A172 (cell line): ENCODE results near the gene SLC22A3. TPM values are rescaled to one million over a fixed set of nuclear protein-coding genes. Genes with fewer than 3 reads are reported as not detected.
"Not testable (repeated sequence)": the region's sequence is repeated elsewhere in the genome, so short reads cannot be mapped to it uniquely, and the experiment has no call there.

Experiments
- DNase-seq: peaks from one replicate; pipeline ENCODE4 v3.0.0-alpha.2; 2015; ENCODE audit warnings: low spot score
- total RNA-seq: library from RNA; depleted of rRNA; stranded (reverse); fragments of >200 nt; shearing (Covaris generic); gene quantifications from 2 replicates; pipeline ENCODE4 v1.2.3, GENCODE V29; 2014; rRNA removed

Gene SLC22A3, protein sequence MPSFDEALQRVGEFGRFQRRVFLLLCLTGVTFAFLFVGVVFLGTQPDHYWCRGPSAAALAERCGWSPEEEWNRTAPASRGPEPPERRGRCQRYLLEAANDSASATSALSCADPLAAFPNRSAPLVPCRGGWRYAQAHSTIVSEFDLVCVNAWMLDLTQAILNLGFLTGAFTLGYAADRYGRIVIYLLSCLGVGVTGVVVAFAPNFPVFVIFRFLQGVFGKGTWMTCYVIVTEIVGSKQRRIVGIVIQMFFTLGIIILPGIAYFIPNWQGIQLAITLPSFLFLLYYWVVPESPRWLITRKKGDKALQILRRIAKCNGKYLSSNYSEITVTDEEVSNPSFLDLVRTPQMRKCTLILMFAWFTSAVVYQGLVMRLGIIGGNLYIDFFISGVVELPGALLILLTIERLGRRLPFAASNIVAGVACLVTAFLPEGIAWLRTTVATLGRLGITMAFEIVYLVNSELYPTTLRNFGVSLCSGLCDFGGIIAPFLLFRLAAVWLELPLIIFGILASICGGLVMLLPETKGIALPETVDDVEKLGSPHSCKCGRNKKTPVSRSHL
- 0.10 TPM in 1 of 2 replicates, not detected in the other for total RNA-seq

GRCh38 chr6:160348223-160349019, at the start of gene SLC22A3:
Gene SLC22A3 (plus strand): TSS chr6:160348378. CDS start chr6:160348420, 42 bp downstream.
- no peak for DNase-seq

DNA sequence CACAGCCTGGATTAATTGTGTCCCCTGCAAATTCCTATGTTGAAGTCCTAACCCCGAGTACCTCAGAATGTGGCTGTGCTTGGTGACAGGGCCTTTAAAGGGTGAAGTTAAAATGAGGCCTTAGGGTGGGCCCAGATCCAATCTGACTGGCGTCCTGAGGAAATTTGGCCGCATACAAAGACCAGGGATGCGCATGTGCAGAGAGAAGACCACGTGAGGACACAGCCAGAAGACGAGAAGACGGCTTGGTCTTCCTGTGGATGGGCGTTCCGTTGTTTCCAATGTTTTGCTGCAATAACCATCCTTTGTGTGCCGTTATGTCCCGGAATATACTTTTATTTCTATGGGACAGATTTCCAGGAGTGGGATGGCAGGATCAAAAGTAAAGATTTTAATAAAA, 48.6 kb upstream of the SLC22A3 start:
- no peak for DNase-seq

GRCh38 chr6:160300076-160300695, 48.0 kb upstream of the SLC22A3 start:
- peak; percentile 47 for DNase-seq

DNA sequence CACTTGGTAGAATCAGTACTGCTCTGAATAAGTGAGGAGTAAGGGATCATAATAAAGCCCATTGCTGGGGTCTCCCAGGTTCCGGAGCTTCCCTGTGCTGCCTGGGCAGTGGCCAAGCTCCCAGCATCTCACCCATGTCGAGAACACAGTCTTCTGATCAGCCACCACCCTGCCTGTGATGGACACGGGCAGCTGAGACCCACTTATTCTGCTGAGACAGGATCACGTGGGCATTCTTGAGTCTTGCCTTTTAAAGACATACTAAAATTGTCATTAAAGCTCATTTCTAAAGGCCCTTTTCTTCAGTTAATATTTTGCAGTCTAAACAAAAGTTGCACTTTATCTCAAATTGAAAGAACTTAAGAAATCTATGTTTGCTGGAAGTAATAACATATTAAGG, 46.8 kb upstream of the SLC22A3 start:
- no peak for DNase-seq

GRCh38 chr6:160302431-160303082, 45.6 kb upstream of the SLC22A3 start:
- not testable (repeated sequence) for DNase-seq

DNA sequence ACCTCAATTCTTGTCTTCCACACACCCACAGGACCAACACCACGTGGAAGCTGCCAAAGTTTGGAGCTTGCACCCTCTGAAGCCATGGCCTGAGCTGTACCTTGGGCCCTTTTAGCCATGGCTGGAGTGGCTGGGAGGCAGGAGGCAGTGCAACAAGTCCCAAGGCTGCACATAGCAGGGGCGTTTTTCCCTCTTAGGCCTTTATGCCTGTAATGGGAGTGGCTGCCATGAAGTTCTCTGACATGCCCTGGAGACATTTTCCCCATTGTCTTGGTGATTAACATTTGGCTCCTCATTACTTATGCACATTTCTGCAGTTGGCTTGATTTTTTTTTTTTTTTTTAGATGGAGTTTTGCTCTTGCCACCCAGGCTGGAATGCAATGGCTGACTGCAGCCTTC, 44.4 kb upstream of the SLC22A3 start:
- DNase-seq = no peak

DNA sequence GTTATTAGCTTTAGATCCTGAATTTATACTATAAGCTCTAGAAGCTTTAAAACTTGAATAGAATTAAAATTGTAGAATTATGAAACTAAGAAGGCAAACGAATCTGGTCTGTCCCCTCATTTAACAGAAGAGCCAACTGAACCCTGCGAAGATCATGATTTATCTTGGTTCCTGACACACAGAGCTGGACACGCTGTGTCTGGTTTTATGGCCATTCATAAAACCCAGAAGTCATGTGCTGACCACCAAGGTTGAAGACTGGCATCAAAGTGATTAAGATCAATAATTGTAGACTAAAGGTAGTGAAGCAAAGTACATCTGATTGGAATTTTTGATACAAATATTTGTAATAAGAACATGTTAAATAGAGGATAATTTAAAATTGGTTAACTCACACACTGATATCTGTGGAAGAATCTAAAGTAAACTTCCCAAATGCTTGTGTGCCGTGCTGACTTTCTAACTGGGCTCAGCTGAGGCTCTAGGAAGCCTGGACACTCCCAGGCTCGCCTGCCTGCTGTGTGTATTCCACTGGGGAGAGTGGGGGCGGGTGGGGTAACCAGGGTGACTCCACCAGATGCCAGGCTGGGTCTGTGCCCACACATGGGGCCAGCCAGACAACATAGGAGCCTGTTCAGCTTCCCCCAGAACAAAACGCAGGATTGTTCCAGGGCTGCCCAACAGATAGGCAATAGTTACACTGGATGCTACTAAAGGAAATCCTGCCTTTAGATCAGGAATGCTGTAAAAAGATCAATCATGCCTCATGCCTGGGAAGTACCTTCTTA, 42.1 kb upstream of the SLC22A3 start:
- no peak for DNase-seq

DNA sequence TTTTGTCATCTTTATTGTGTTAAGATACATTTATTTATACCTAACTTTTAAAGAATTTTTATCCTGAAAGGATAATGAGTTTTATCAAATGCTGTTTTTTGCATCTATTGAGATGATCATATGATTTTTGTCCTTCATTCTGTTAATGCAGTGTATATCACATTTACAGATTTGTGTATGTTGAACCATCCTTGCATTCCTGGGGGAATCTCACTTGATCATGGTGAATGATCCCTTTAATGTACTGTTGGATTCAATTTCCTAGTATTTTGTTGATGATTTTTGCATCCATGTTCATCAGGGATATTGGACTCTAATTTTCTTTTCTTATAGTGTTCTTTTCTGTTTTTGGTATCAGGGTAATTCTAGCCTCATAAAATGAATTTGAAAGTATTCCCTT, 38.5 kb upstream of the SLC22A3 start:
- no peak for DNase-seq

- DNase-seq = no peak
Observed at GRCh38 chr6:160312900-160313299, 35.3 kb upstream of the SLC22A3 start.

DNA sequence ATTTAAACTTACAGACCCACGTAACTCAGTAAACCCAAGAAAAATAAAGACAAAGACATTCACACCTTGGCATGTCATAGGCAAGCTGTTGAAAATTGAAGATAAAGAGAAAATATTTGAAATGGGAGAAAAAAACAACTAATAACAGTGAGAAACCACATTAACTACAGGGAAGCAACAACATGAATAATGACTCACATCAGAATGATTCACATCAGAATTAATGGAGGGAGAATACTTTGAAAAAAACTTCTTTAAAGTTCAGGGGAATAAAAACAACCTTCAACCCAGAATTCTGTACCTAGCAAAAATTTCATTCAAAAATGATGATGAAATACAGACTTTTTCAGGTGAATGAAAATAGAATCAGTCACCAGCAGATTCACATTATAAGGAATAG, 32.9 kb upstream of the SLC22A3 start:
- DNase-seq = peak; percentile 10

- no peak for DNase-seq
Observed at GRCh38 chr6:160316261-160316660, 31.9 kb upstream of the SLC22A3 start.

DNA sequence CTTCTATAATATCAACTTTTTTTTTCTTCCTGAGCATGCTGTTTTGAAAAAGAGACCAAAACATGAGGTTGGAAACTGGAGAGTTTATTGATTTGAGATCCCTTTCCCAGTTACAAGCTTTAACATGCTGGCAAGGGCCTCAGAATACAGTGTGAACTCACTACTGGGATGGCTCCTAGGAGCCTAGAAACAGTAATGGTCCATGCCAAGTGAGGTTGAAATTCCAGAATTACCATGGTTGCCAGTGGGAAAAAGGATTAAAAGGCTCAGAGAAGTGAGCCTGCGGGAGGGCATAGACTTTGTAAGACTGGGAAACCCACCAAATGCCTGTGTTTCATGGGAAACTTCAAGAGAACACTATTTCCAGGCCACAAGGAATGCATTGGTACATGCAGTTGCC, 28.9 kb upstream of the SLC22A3 start:
- no peak for DNase-seq

DNA sequence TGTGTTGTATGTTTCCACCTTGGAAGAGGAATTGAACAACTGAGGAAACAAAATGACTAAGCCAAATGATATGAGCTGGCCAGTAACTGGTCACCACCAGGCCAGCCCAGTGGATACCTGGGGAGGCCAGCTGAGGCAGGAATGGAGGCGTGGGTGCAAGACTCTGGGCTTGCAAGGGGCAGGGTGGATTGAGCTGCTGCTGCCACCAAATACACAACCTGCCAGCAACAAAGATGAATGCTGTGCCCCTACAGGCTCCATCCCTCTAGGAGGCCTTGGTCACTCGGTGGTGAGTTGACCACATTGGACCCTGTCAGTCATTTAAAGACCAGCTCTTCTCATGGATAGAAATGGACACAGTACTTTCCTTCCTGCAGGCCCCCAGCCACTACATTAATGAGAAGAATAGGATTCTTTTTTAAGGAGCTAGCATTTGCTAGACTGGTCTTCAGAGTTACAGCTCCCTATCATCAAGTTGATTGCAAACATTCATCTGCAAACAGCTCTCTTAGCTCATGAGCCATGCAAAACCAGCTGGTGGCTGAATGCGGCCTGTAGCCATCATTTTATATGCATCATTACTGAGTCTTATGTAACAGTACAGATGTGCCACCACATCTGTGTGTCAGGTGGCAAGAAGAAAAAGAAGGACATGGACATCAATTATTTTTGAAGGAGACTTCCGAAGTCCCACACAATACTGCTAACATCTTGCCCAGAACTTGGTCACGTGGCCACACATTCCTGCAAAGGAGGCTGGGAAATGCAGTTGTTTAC, 26.3 kb upstream of the SLC22A3 start:
- no peak for DNase-seq

GRCh38 chr6:160327981-160328380, 20.2 kb upstream of the SLC22A3 start:
- no peak for DNase-seq

DNA sequence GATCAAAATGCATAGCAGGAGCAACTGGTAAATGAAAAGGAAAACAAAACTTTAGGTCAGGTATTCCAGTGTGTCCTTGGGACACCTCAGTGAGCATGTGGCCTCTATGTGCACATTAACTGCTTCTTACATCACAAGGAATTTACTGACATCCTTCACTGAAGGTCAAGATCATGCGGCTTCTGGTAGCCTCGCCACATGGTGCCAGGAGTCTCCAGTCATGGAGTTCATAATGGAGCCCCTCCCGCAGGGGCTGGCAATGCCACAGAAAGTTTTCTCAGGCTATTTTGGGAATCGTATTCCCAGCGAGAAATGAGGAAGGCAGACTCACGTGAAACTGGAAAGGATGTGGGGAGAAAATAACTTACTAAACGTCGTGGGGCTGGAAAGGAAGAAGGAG, 19.7 kb upstream of the SLC22A3 start:
- DNase-seq = no peak

DNA sequence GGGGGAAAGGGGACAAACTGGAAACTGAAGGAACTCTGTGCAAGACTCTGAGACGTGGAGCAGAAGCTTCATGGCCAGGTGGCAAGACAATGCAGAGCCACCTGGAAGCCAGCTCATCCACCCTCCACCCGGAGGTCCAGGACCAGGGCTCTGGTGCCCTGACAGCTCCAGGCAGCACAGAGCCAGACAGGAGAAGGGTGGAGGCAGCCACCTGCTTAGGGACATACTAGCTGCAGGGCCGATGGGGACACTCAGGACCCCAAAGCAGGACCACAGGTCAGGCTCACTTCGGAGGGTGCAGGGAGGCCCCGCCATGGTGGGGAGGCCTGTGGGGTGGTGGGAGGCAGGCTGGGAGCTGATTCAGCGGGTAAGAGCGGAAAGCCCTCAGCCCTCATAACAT, 19.0 kb upstream of the SLC22A3 start:
- DNase-seq = no peak

- no peak for DNase-seq
Observed at GRCh38 chr6:160330619-160331018, 17.6 kb upstream of the SLC22A3 start.

GRCh38 chr6:160331204-160331603, 17.0 kb upstream of the SLC22A3 start:
- DNase-seq = no peak

GRCh38 chr6:160331753-160332152, 16.4 kb upstream of the SLC22A3 start:
- no peak for DNase-seq

- no peak for DNase-seq
Observed at GRCh38 chr6:160333101-160333500, 15.1 kb upstream of the SLC22A3 start.
